Hematopoietic multipotent progenitor cell treated with erythropoietin and hydrocortisone succinate and interleukin-3 and kit ligand, for 4 days (in vitro differentiated cells): Measurements from ENCODE around the gene TIMM29.
"Not testable (repeated sequence)": the region's sequence is repeated elsewhere in the genome, so short reads cannot be mapped to it uniquely, and the experiment has no call there.

Experiments used
- DNase-seq: peaks from one replicate; pipeline ENCODE4 v3.0.0-alpha.2; 2015

The TIMM29 gene

GRCh38 chr19:10913716-10914340 lies 14.8 kb upstream of the TIMM29 start:
- DNase-seq = no peak

GRCh38 chr19:10915130-10916091 lies 13.2 kb upstream of the TIMM29 start:
- no peak for DNase-seq

- no peak for DNase-seq
These were observed 12.0 kb upstream of the TIMM29 start for GRCh38 chr19:10916602-10917001.

GRCh38 chr19:10918359-10918758 lies 10.3 kb upstream of the TIMM29 start:
- no peak for DNase-seq

- no peak for DNase-seq
These were observed 9.0 kb upstream of the TIMM29 start for GRCh38 chr19:10919352-10920287.

- DNase-seq = no peak
These were observed 8.3 kb upstream of the TIMM29 start for GRCh38 chr19:10920288-10920655.

GRCh38 chr19:10920781-10921180 lies 7.8 kb upstream of the TIMM29 start:
- DNase-seq = no peak

GRCh38 chr19:10921199-10921909 lies 7.3 kb upstream of the TIMM29 start:
- no peak for DNase-seq

GRCh38 chr19:10921910-10922637 lies 6.5 kb upstream of the TIMM29 start:
- no peak for DNase-seq

- no peak for DNase-seq
These were observed 6.0 kb upstream of the TIMM29 start for GRCh38 chr19:10922638-10923014.

- DNase-seq = no peak
These were observed 5.1 kb upstream of the TIMM29 start for GRCh38 chr19:10923260-10924112.

- DNase-seq = no peak
These were observed 4.0 kb upstream of the TIMM29 start for GRCh38 chr19:10924597-10924996.

GRCh38 chr19:10927730-10928562 lies 665 bp upstream of the TIMM29 start:
- DNase-seq = peak; percentile 38

GRCh38 chr19:10929402-10929794 lies 787 bp downstream of the TIMM29 start:
- DNase-seq = peak; percentile 14

GRCh38 chr19:10935371-10936059 lies 6.9 kb downstream of the TIMM29 start:
- DNase-seq = peak; percentile 70

- DNase-seq = peak; percentile 92
These were observed 8.1 kb downstream of the TIMM29 start for GRCh38 chr19:10936661-10937084.

- not testable (repeated sequence) for DNase-seq
These were observed 13.0 kb downstream of the TIMM29 start for GRCh38 chr19:10941649-10942048.

GRCh38 chr19:10943412-10943811 lies 14.8 kb downstream of the TIMM29 start:
- DNase-seq = not testable (repeated sequence)

GRCh38 chr19:10945264-10945663 lies 16.7 kb downstream of the TIMM29 start:
- DNase-seq = peak; percentile 46
